Gastroesophageal sphincter (tissue), 4 donors: ENCODE measurements around the gene SH3BP2. TPM values are rescaled to one million over a fixed set of nuclear protein-coding genes. Genes with fewer than 3 reads are reported as not detected.
A peak's percentile ranks its signal among the peaks of the same experiment; 100 is the strongest.

Experiments used
- ATAC-seq: fragments of 150-250 bp; one replicate; pipeline ENCODE4 v1.9.1; 2016; ENCODE audit warnings: mild to moderate bottlenecking, moderate library complexity
- H3K27ac ChIP-seq, 4 donors: fragments of 200-600 bp; sonication (generic) in 3 of 4; 1 replicate in 3 of 4; 2 replicates in 1 of 4; pipeline ENCODE4 v1.5.1; 2016 to 2019
- H3K27me3 ChIP-seq: fragments of 200-600 bp; sonication (generic); one replicate; pipeline ENCODE4 v1.5.1; 2019
- H3K36me3 ChIP-seq, 2 donors: fragments of 200-600 bp; sonication (generic); one replicate each; pipeline ENCODE4 v1.5.1; 2019; ENCODE audit warnings: control low read depth in 1 of 2
- H3K4me1 ChIP-seq, 3 donors: fragments of 200-600 bp; sonication (generic); 1 replicate in 2 of 3; 2 replicates in 1 of 3; pipeline ENCODE4 v1.5.1; 2016 to 2019; ENCODE audit warnings: control low read depth in 2 of 3
- H3K4me3 ChIP-seq, 2 donors: fragments of 200-600 bp; sonication (generic); one replicate each; pipeline ENCODE4 v1.5.1; 2019; ENCODE audit warnings: mild to moderate bottlenecking in 1 of 2, moderate library complexity in 1 of 2
- H3K9me3 ChIP-seq, 3 donors: fragments of 200-600 bp; sonication (generic); one replicate each; pipeline ENCODE4 v1.5.1; 2017 to 2019; ENCODE audit warnings: control low read depth in 2 of 3
- CTCF ChIP-seq, 4 experiments: fragments of 200-600 bp in 2 of 4; fragments of 450-650 bp in 2 of 4; sonication (generic) in 1 of 4; IDR thresholded peaks; one replicate each; pipeline ENCODE4 v1.5.1; 2017 to 2019; ENCODE audit warnings: antibody characterized with exemption in 4 of 4, mild to moderate bottlenecking in 2 of 4, moderate library complexity in 2 of 4
- EP300 ChIP-seq: sonication (generic); formaldehyde crosslinking; IDR thresholded peaks from one replicate; pipeline ENCODE4 v1.6.1; 2017; ENCODE audit warnings: antibody characterized with exemption, mild to moderate bottlenecking
- POLR2A ChIP-seq, 2 donors: fragments of 450-650 bp; IDR thresholded peaks; one replicate each; pipeline ENCODE4 v1.6.1; 2017; ENCODE audit warnings: antibody characterized with exemption in 2 of 2, mild to moderate bottlenecking in 2 of 2, moderate library complexity in 1 of 2
- POLR2AphosphoS5 ChIP-seq: sonication (generic); formaldehyde crosslinking; IDR thresholded peaks from one replicate; pipeline ENCODE4 v1.6.1; 2017; ENCODE audit warnings: antibody characterized with exemption
- WGBS, 2 donors: methylation state at CpG; one replicate each; pipeline ENCODE4 v1.1.5; 2018; ENCODE audit warnings: low coverage in 1 of 2; 5-methylcytosine and 5-hydroxymethylcytosine counted together
- total RNA-seq, 4 donors: library from RNA; depleted of rRNA; stranded (reverse); fragments of >200 nt; gene quantifications; one replicate each; pipeline ENCODE4 v1.1.0, GENCODE V29; 2016

SH3BP2 gene
- total RNA-seq, 4 donors from 2014 or later, result 26.8 to 36.4 (median 29.3) TPM

- ATAC-seq, result no peak
- Histone ChIP-seq H3K27ac (peak overlapping the region in 2 of 4 donors; percentile 46 to 64), H3K4me3 (no peak overlapping the region), H3K4me1 (peaks cover 49 to 98% (median 74%) of the 10 kb centered on the region in 3 donors), H3K9me3 (no peaks in the 10 kb centered on the region), H3K36me3 (peaks cover 0 to 2% of the 10 kb centered on the region in 2 donors), H3K27me3 (no peaks in the 10 kb centered on the region)
- 42 to 54% methylated on average over 3 of the region's 3 CpGs for WGBS, 2 donors
- TF ChIP-seq POLR2A (IDR thresholded peaks at IDR 0.05), result no peak
- no peak for TF ChIP-seq POLR2AphosphoS5
- TF ChIP-seq EP300, result no peak
- TF ChIP-seq CTCF (IDR thresholded peaks at IDR 0.05), result no peak
Measured at GRCh38 chr4:2859514-2859913, 66.6 kb downstream of the SH3BP2 start.

GRCh38 chr4:2860391-2861348 is 67.8 kb downstream of the SH3BP2 start:
- 56 to 61% methylated on average over 5 to 6 of the region's 6 CpGs for WGBS, 2 donors
- peak; percentile 42 for ATAC-seq
- H3K27ac ChIP-seq, result peak overlapping the region in 3 of 4 donors; percentile 46 to 64 (median 63)
- no peak overlapping the region for H3K4me3 ChIP-seq
- H3K27me3 ChIP-seq, result no peaks in the 10 kb centered on the region
- no peaks in the 10 kb centered on the region for H3K9me3 ChIP-seq
- no peaks in the 10 kb centered on the region for H3K36me3 ChIP-seq
- TF ChIP-seq POLR2AphosphoS5 (peak; percentile 14), CTCF (IDR thresholded peaks at IDR 0.05) (no peak)
- peaks cover 51 to 98% (median 70%) of the 10 kb centered on the region in 3 donors for H3K4me1 ChIP-seq

- WGBS, 2 donors, result 56 to 69% methylated on average over 3 to 4 of the region's 4 CpGs
- no peaks in the 10 kb centered on the region for H3K27me3 ChIP-seq
- H3K27ac ChIP-seq, result peak overlapping the region; percentile 46 to 64 (median 56)
- no peak for TF ChIP-seq CTCF (IDR thresholded peaks at IDR 0.05)
- TF ChIP-seq POLR2A (IDR thresholded peaks at IDR 0.05), result no peak
- TF ChIP-seq EP300, result no peak
- no peak for TF ChIP-seq POLR2AphosphoS5
- no peak for ATAC-seq
- H3K4me1 ChIP-seq, result peaks cover 51 to 100% (median 76%) of the 10 kb centered on the region in 3 donors
- H3K4me3 ChIP-seq, result no peak overlapping the region
- H3K36me3 ChIP-seq, result no peaks in the 10 kb centered on the region
- H3K9me3 ChIP-seq, result no peaks in the 10 kb centered on the region
Measured at GRCh38 chr4:2861631-2862436, 68.9 kb downstream of the SH3BP2 start.

- WGBS, 2 donors, result 0 to 18% methylated on average over 1 of the region's 1 CpG
- peaks cover 56 to 100% (median 81%) of the 10 kb centered on the region in 3 donors for H3K4me1 ChIP-seq
- H3K27me3 ChIP-seq, result no peaks in the 10 kb centered on the region
- peak; percentile 47 for ATAC-seq
- H3K36me3 ChIP-seq, result no peaks in the 10 kb centered on the region
- H3K9me3 ChIP-seq, result no peaks in the 10 kb centered on the region
- no peak overlapping the region for H3K4me3 ChIP-seq
- TF ChIP-seq POLR2AphosphoS5, result no peak
- TF ChIP-seq POLR2A (IDR thresholded peaks at IDR 0.05), result no peak
- no peak for TF ChIP-seq CTCF (IDR thresholded peaks at IDR 0.05)
- no peak for TF ChIP-seq EP300
- peak overlapping the region; percentile 46 to 64 (median 56) for H3K27ac ChIP-seq
Measured at GRCh38 chr4:2862528-2862927, 69.6 kb downstream of the SH3BP2 start.
